Heart left ventricle (tissue), 13 donors: ENCODE results near the gene UQCC5.

Experiments
- CTCF ChIP-seq, 12 donors: fragments of 200-600 bp; sonication (generic) in 4 of 12; IDR thresholded peaks; one replicate each; pipeline versions ENCODE4 v1.5.0 to v1.8.0; 2018 to 2022; ENCODE audit warnings: antibody characterized with exemption in 12 of 12, mild to moderate bottlenecking in 5 of 12
- POLR2A ChIP-seq, 2 donors: fragments of 450-650 bp; IDR thresholded peaks; one replicate each; pipeline ENCODE4 v1.6.1; 2017; ENCODE audit warnings: antibody characterized with exemption in 2 of 2, mild to moderate bottlenecking in 2 of 2, moderate library complexity in 2 of 2
- donor health status: ischemic (EF 13 %, LVEDD 7.1; RV severe dilation, severe dysfunction).
- donor health status: DM: no; HTN: yes; CAD: no.
- donor health status: DM: no; HTN: no; CAD: no.
- donor health status: ischemic (EF 25% LVEDD 6.9; RV normal size, moderate dysfunction).
- donor health status: ischemic (EF 25% LVEDD 5.7; RV mildly dilated, moderate dysfunction).
- donor health status: ischemic (EF 35%, LVEDD 5.7; RV mildly dilated, moderate dysfunction).
- donor health status: nonischemic (EF 11% LVEDD 7.7; RV severe dilation, severe dysfunction).
- donor health status: DM: yes; HTN: yes; CAD: no.
- donor health status: PGD.
- donor health status: ischemic (EF 29% LVEDD 5.4; RV normal size, mild dysfunction).
- donor health status: nonischemic (EF 23%, LVEDD 6.1; RV moderate dilation, normal function).

DNA sequence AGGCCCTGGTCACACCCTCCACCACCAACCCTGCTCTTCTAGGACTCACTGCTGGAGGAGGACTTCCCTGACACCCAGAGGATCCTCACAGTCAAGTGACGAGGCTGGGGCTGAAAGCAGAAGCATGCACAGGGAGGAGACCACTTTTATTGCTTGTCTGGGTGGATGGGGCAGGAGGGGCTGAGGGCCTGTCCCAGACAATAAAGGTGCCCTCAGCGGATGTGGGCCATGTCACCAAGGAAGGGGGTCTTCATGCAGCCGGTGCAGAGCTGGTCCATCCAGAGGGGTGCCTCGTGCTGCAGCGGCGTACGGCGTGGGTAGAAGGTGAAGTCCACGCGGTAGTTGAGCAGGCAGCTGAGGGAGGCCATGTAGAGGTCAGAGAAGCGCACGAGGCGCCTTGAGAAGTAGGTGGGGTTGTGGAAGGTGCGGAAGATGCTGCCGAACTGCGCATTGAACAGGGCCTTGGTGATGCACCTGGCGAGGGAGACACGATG is 12.1 kb upstream of the UQCC5 start:
- TF ChIP-seq POLR2A (IDR thresholded peaks at IDR 0.05): no peak
- TF ChIP-seq CTCF (IDR thresholded peaks at IDR 0.05): no peak
